Calu3 (cell line): Measurements from ENCODE around the gene NR2F2. TPM values are rescaled to one million over a fixed set of nuclear protein-coding genes. Genes with fewer than 3 reads are reported as not detected.

Source experiments
- BruUV-seq: library from RNA; stranded (reverse); fragments of 400-500 nt; replicated peaks from 2 replicates; lab custom pipeline; 2021; lab: Mats Ljungman, UMichigan
- CTCF ChIA-PET: fragments of 300-600 bp; sonication (Branson Sonifier 250); formaldehyde crosslinking; loops from one replicate; lab custom pipeline; 2022; ENCODE audit warnings: antibody characterized with exemption; lab: Charles Lee
- DNase-seq: peaks from one replicate; pipeline ENCODE4 v3.0.0; 2022
- H3K27ac Mint-ChIP-seq: one replicate; pipeline ENCODE4 v1.8.0; 2022; ENCODE audit warnings: mixed read lengths; ENCODE audit not compliant: unreplicated experiment
- H3K27me3 Mint-ChIP-seq: one replicate; pipeline ENCODE4 v1.8.0; 2022; ENCODE audit warnings: mixed read lengths; ENCODE audit not compliant: unreplicated experiment
- H3K36me3 Mint-ChIP-seq: one replicate; pipeline ENCODE4 v1.8.0; 2022; ENCODE audit warnings: mild to moderate bottlenecking, moderate library complexity, mixed read lengths; ENCODE audit not compliant: insufficient read depth, unreplicated experiment
- H3K4me1 Mint-ChIP-seq: one replicate; pipeline ENCODE4 v1.8.0; 2022; ENCODE audit warnings: mild to moderate bottlenecking, low read depth, mixed read lengths; ENCODE audit not compliant: unreplicated experiment
- H3K4me3 Mint-ChIP-seq: one replicate; pipeline ENCODE4 v1.8.0; 2022; ENCODE audit warnings: mild to moderate bottlenecking, low read depth, moderate library complexity, mixed read lengths; ENCODE audit not compliant: unreplicated experiment
- H3K9me3 Mint-ChIP-seq: one replicate; pipeline ENCODE4 v1.8.0; 2022; ENCODE audit warnings: low read depth, mixed read lengths; ENCODE audit not compliant: unreplicated experiment
- CTCF ChIP-seq: fragments of 200-600 bp; IDR thresholded peaks from one replicate; pipeline ENCODE4 v1.8.0; 2022; ENCODE audit warnings: antibody characterized with exemption; ENCODE audit not compliant: unreplicated experiment
- intact Hi-C: fragments of 100-400 bp; cut with micrococcal nuclease; formaldehyde crosslinking; loops from one replicate; pipeline ENCODE4 v1.10.0; 2022; ENCODE audit not compliant: unreplicated experiment
- total RNA-seq: library from RNA; stranded (reverse); gene quantifications from 2 replicates; pipeline ENCODE4 v1.2.3, GENCODE V29; 2022

Gene NR2F2
- total RNA-seq, 1 experiment from 2014 or later = 158 TPM

- no peaks in the 10 kb centered on the region for H3K27me3 Mint-ChIP-seq
- H3K4me1 Mint-ChIP-seq = peaks cover 18% of the 10 kb centered on the region
- H3K9me3 Mint-ChIP-seq = no peaks in the 10 kb centered on the region
- CTCF ChIA-PET = interaction anchor here (0.6 to 0.7 kb wide), 5 partner anchors 59 to 1087 kb away, joined by 3 to 8 read pairs (median 3); no protein-coding TSS in a partner anchor
- BruUV-seq = no TSS peak
- H3K36me3 Mint-ChIP-seq = peaks cover 12% of the 10 kb centered on the region
- H3K4me3 Mint-ChIP-seq = no peak overlapping the region
- TF ChIP-seq CTCF = no peak
- DNase-seq = no peak
- no peak overlapping the region for H3K27ac Mint-ChIP-seq
- intact Hi-C loops = no loop called here
Observed at GRCh38 chr15:96362011-96362754, 31.7 kb downstream of the NR2F2 start.

GRCh38 chr15:96362755-96363651 lies 32.5 kb downstream of the NR2F2 start:
- Mint-ChIP-seq H3K4me1 (peaks cover 12% of the 10 kb centered on the region), H3K36me3 (peaks cover 12% of the 10 kb centered on the region), H3K4me3 (no peak overlapping the region), H3K27ac (no peak overlapping the region), H3K9me3 (no peaks in the 10 kb centered on the region), H3K27me3 (no peaks in the 10 kb centered on the region)
- BruUV-seq = no TSS peak
- intact Hi-C loops = no loop called here
- no peak for TF ChIP-seq CTCF
- no peak for DNase-seq
- CTCF ChIA-PET = no interaction called here

- no peak for TF ChIP-seq CTCF
- no peaks in the 10 kb centered on the region for H3K9me3 Mint-ChIP-seq
- BruUV-seq = no TSS peak
- intact Hi-C loops = no loop called here
- CTCF ChIA-PET = no interaction called here
- no peak overlapping the region for H3K27ac Mint-ChIP-seq
- DNase-seq = no peak
- peaks cover 8% of the 10 kb centered on the region for H3K4me1 Mint-ChIP-seq
- H3K36me3 Mint-ChIP-seq = peaks cover 11% of the 10 kb centered on the region
- H3K4me3 Mint-ChIP-seq = no peak overlapping the region
- no peaks in the 10 kb centered on the region for H3K27me3 Mint-ChIP-seq
Observed at GRCh38 chr15:96363707-96364106, 33.2 kb downstream of the NR2F2 start.

GRCh38 chr15:96365781-96366525 lies 35.5 kb downstream of the NR2F2 start:
- H3K36me3 Mint-ChIP-seq = no peaks in the 10 kb centered on the region
- no peak for DNase-seq
- no peak for TF ChIP-seq CTCF
- H3K4me3 Mint-ChIP-seq = no peak overlapping the region
- CTCF ChIA-PET = no interaction called here
- H3K4me1 Mint-ChIP-seq = no peaks in the 10 kb centered on the region
- intact Hi-C loops = no loop called here
- H3K27me3 Mint-ChIP-seq = no peaks in the 10 kb centered on the region
- H3K9me3 Mint-ChIP-seq = no peaks in the 10 kb centered on the region
- no peak overlapping the region for H3K27ac Mint-ChIP-seq
- BruUV-seq = no TSS peak
